ENCODE data around the gene ABLIM1. TPM values are rescaled to one million over a fixed set of nuclear protein-coding genes. Genes with fewer than 3 reads are reported as not detected.

ABLIM1 gene
- total and polyA plus RNA-seq, 8 donors, result 52.7 to 195 (median 65.5) TPM

- no peak overlapping the region for H3K27ac ChIP-seq
- TF ChIP-seq CTCF (IDR thresholded peaks at IDR 0.05), result no peak
- DNase-seq, result peak in 1 of 4 donors; percentile 54
- H3K4me3 ChIP-seq, result no peak overlapping the region
- no peaks in the 10 kb centered on the region for H3K27me3 ChIP-seq
- no peaks in the 10 kb centered on the region for H3K9me3 ChIP-seq
- H3K36me3 ChIP-seq, result no peaks in the 10 kb centered on the region
- peaks cover 0 to 10% of the 10 kb centered on the region in 2 donors for H3K4me1 ChIP-seq
- peak; percentile 48 for ATAC-seq
- intact Hi-C loops (cut with DNase I), result no loop called here
Observed at GRCh38 chr10:114577133-114577532, 80.9 kb downstream of the ABLIM1 start.

DNA sequence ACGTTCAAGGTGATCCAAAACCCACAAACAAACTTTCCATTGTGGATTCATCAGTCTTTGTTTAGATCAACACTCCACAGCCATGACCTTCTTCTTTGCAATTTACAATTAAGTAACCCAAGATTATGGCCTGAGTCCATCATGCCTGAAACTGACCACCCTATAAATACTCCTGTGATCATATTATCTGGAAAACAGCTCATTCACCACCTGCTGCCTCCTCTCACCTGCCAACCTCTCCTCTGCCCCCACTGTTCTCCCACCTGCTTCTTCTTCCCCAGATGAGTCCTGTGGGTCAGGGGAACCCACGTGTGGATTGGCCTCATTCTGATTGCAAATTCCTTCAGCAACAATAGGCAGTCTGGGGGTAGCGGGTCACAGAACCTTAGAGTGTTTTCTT is 81.4 kb downstream of the ABLIM1 start:
- Histone ChIP-seq H3K4me3 (no peak overlapping the region), H3K9me3 (no peaks in the 10 kb centered on the region), H3K4me1 (peaks cover 0 to 10% of the 10 kb centered on the region in 2 donors), H3K36me3 (no peaks in the 10 kb centered on the region), H3K27ac (no peak overlapping the region), H3K27me3 (no peaks in the 10 kb centered on the region)
- ATAC-seq (no peak), DNase-seq (no peak)
- TF ChIP-seq CTCF (IDR thresholded peaks at IDR 0.05), result no peak
- intact Hi-C loops (cut with DNase I), result no loop called here

- no peak for DNase-seq
- no peak for TF ChIP-seq CTCF (IDR thresholded peaks at IDR 0.05)
- no peaks in the 10 kb centered on the region for H3K36me3 ChIP-seq
- H3K27ac ChIP-seq, result no peak overlapping the region
- H3K4me3 ChIP-seq, result no peak overlapping the region
- intact Hi-C loops (cut with DNase I), result no loop called here
- no peak for ATAC-seq
- H3K27me3 ChIP-seq, result no peaks in the 10 kb centered on the region
- H3K4me1 ChIP-seq, result peaks cover 0 to 10% of the 10 kb centered on the region in 2 donors
- H3K9me3 ChIP-seq, result no peaks in the 10 kb centered on the region
Observed at GRCh38 chr10:114576132-114576487, 82.0 kb downstream of the ABLIM1 start.

- Histone ChIP-seq H3K27ac (no peak overlapping the region), H3K9me3 (no peaks in the 10 kb centered on the region), H3K4me3 (no peak overlapping the region), H3K4me1 (peaks cover 0 to 10% of the 10 kb centered on the region in 2 donors), H3K27me3 (no peaks in the 10 kb centered on the region), H3K36me3 (no peaks in the 10 kb centered on the region)
- no peak for DNase-seq
- no peak for TF ChIP-seq CTCF (IDR thresholded peaks at IDR 0.05)
- intact Hi-C loops (cut with DNase I), result no loop called here
- ATAC-seq, result no peak
Observed at GRCh38 chr10:114575417-114576131, 82.5 kb downstream of the ABLIM1 start.

GRCh38 chr10:114573330-114574045 is 84.6 kb downstream of the ABLIM1 start:
- no peak for DNase-seq

More at GRCh38 chr10:114573330-114574045, 84.6 kb downstream of the ABLIM1 start:
- H3K27ac ChIP-seq, result no peak overlapping the region
- peak; percentile 57 for ATAC-seq
- TF ChIP-seq CTCF (IDR thresholded peaks at IDR 0.05), result no peak
- no peaks in the 10 kb centered on the region for H3K27me3 ChIP-seq
- no peak overlapping the region for H3K4me3 ChIP-seq
- no peaks in the 10 kb centered on the region for H3K36me3 ChIP-seq
- H3K9me3 ChIP-seq, result no peaks in the 10 kb centered on the region
- H3K4me1 ChIP-seq, result peaks cover 0 to 10% of the 10 kb centered on the region in 2 donors
- intact Hi-C loops (cut with DNase I), result no loop called here

All from left lung (tissue), 10 donors.